HG03175 (cell line): ENCODE measurements around the gene AGRN.
"Not testable (repeated sequence)": the region's sequence is repeated elsewhere in the genome, so short reads cannot be mapped to it uniquely, and the experiment has no call there.

ENCODE experiments used
- ATAC-seq: cut with Tn5 transposase; IDR thresholded peaks from one replicate; pipeline ENCODE4 v1.9.1; 2021; ENCODE audit warnings: mild to moderate bottlenecking, moderate library complexity; ENCODE audit not compliant: unreplicated experiment

The AGRN gene

DNA sequence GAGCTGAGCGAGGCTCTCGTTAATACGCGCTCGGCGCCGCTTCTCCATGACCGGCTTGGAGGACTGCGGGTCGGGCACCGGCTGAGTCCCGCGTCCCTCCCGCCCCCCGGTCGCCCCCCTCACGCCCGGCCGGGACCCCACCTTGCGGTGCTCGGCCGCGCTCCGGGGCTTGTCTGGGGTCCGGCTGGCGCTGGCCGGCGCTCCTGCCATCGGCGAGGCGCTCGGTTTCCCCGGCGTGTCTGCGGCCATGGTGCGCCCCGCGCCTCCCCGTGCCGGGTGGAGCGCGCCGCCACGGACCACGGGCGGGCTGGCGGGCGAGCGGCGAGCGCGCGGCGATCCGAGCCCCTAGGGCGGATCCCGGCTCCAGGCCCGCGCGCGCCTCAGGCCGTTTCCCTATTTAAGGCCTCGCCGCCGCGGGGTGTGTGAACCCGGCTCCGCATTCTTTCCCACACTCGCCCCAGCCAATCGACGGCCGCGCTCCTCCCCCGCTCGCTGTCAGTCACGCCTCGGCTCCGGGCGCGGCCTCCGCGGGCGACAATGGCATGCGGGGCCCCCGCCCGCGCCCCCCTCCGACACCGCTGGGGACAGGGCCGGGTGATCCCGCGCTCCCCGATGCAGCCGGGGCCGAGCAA lies 20.1 kb upstream of the AGRN start, which contains the start of gene HES4:
Gene HES4, minus strand, starts transcription at position 373 of the 632 bp plus-strand sequence. Its CDS starts 124 bp downstream, at position 249.
- ATAC-seq, result no peak

DNA sequence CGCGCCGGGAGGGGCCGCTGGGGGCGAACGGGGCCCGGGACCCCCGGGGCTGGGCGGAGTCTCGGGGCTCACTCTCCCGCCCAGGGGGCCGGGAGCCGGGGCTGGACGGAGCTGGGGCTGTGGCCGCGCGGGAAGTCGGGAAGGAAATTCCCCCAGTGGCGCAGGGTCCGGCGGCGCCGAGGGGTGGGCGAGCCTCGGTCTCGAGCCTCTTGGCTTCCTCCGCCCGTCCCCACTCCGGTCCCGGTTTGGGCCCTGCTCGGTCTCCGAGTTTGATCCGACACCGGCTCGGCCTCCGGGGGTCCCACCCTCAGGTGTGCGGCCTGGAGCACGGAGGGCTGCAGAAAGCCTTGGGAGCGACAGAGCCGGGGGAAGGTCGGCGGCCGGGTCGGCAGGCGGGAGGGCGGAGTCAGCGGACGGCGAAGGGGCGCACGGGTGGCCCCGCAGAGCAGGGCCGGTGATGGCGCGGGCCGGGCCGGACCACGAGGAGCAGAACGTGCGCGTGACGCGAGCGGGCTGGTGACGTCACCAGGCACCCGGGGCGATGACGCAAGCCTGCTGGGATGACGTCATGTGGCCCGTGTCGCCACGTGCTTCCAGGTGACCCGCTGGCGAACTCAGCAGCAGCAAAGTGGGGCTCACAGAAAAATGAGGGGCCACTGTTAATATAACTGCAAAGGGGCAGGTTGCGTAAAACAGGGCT lies 19.4 kb upstream of the AGRN start:
- ATAC-seq, result no peak

DNA sequence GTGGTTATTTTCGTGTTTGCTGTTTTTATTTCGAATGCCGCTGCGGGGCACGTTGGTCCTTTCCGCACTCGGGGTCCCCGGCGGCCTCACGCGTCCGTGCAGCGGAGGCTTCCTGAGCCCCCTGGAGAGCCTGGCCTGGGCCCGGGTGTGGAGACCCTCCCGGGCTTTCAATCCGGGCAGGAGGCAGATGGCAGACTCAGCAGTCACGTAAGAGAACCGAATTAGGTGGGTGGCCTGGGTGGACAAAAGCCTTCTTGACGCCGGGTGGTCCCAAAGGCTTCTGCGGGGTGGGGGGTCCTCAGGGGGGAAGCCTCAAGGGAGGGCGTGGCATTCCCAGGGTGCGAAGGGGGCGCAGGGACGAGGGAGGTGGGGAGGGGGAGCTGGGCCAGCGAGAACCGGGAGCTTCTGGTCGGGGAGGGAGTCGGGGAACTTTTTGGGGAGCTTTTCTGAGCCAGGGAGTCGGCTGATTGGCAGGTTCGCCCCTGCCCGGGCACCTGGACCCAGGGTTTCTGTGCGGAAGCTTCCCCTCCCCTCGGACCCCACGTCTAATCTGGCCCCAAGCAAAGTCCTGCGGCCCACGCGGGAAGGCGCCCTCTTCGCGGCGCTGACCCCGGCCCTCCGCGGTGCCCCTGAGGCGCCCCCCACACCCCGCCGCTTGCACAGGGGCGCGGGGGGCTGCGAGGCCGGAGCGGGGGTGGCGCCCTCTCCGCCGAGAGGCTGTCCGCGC lies 18.7 kb upstream of the AGRN start:
- ATAC-seq, result no peak

- ATAC-seq, result no peak
Observed at GRCh38 chr1:1003618-1004419, 16.1 kb upstream of the AGRN start.

- ATAC-seq, result no peak
Observed at GRCh38 chr1:1004420-1004779, 15.5 kb upstream of the AGRN start.

DNA sequence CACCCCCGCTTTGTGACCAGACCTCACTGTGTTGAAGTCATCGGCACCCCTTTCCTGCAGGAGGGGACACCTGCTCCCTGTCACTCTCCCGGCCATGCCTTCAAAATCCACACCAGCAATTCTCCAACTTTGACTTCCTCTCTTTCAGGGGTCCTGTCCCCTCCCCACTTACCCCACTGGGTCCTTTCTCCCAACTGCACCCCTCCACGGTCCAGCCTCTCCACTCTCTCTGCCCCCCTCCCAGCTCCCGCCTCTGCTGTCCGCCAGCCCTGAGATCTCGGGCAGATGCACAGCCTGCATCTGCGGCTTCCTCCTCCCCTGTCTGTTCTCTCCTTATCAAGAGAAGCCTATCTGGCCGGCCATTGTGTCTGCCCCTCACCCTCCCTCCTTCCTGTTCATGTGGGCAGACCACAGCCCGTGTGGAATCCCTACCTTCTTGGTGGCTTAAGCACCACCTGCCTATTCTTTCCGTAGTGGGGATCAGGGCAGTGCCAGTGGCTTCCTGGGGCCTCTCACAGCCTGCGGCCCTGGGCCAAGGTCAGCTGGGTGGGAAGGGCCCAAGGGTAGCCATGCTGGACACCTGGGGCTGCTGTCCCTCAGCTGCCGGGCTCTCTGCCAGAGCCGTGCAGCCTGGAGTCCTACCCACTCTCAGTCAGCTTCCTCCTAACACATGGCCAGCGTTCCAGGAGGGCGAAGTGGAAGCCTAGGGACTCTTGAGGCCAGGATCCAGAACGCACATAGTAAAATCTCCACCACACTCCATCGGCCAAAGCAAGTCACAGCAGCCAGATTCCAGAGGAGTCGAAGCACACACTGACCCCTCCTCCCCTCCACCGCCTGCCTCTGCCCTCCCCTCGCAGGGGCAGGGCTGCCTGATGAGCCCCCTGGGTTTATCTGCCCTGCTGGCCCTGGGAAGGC lies 14.9 kb upstream of the AGRN start:
- ATAC-seq, result no peak

- ATAC-seq, result no peak
Observed at GRCh38 chr1:1005774-1006304, 14.1 kb upstream of the AGRN start.

GRCh38 chr1:1006305-1007159 lies 13.4 kb upstream of the AGRN start:
- ATAC-seq, result no peak

GRCh38 chr1:1010131-1010530 lies 9.8 kb upstream of the AGRN start:
- ATAC-seq, result not testable (repeated sequence)

GRCh38 chr1:1011396-1011949 lies 8.4 kb upstream of the AGRN start:
- no peak for ATAC-seq

DNA sequence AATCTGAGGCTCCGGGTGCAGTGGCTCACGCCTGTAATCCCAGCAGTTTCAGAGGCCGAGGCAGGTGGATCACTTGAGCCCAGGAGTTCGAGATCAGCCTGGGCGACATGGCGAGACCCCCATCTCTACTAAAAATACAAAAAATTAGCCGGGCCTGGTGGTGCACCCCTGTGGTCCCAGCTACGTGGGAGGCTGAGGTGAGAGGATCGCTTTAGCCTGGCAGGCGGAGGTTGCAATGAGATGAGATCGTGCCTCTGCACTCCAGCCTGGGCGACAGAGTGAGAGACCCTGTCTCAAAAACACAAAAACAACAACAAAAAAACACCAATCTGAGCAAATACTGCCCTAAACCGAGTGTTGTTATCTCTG lies 7.2 kb upstream of the AGRN start:
- ATAC-seq, result not testable (repeated sequence)

DNA sequence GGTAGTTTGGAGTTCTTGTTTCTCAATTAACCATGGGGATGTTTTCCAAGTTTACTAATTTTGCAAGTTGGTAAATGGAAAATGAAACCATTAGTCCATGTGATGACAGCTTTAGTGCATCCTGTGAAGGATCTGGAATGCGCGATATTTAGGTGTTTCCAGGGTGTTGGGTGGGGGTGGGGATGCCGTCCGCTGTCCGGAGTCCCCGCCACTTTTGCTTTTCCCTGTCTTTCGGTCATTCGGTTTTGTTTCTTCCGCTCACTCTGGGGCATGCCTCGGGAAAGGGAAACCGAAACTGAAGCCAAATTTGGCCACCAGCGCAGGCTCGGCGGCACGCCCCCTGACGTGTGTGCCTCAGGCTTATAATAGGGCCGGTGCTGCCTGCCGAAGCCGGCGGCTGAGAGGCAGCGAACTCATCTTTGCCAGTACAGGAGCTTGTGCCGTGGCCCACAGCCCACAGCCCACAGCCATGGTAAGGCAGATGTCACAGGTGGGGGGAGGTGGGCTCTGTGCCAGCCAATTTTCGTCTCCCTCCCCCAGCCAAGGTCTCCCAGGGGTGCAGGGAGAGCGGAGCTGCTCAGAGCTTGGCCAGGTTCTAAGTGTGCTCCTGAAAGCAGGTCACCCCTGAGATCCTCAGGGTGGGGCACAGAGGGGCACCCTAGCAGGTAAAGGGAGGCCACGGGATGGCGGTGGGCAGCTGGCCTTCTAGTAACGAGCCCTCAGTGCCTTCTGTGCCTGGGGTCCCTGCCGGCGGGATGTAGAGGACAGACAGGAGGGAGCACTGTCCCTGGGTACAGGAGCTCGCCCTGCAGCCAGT lies 6.6 kb upstream of the AGRN start, which contains the start of gene ISG15:
Gene ISG15, plus strand, starts transcription at position 393 of the 817 bp plus-strand sequence. Its CDS starts 77 bp downstream, at position 470.
- ATAC-seq, result peak; percentile 80

DNA sequence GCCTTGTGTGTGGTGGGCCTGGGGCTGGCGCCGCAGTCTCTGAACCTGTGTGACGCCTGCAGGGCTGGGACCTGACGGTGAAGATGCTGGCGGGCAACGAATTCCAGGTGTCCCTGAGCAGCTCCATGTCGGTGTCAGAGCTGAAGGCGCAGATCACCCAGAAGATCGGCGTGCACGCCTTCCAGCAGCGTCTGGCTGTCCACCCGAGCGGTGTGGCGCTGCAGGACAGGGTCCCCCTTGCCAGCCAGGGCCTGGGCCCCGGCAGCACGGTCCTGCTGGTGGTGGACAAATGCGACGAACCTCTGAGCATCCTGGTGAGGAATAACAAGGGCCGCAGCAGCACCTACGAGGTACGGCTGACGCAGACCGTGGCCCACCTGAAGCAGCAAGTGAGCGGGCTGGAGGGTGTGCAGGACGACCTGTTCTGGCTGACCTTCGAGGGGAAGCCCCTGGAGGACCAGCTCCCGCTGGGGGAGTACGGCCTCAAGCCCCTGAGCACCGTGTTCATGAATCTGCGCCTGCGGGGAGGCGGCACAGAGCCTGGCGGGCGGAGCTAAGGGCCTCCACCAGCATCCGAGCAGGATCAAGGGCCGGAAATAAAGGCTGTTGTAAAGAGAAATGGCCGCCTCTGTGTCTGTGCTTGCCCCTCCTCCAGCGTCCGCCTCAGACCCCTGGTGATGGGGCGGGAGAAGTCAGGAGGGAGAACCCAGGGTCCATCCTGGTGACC lies 5.8 kb upstream of the AGRN start:
- ATAC-seq, result no peak

DNA sequence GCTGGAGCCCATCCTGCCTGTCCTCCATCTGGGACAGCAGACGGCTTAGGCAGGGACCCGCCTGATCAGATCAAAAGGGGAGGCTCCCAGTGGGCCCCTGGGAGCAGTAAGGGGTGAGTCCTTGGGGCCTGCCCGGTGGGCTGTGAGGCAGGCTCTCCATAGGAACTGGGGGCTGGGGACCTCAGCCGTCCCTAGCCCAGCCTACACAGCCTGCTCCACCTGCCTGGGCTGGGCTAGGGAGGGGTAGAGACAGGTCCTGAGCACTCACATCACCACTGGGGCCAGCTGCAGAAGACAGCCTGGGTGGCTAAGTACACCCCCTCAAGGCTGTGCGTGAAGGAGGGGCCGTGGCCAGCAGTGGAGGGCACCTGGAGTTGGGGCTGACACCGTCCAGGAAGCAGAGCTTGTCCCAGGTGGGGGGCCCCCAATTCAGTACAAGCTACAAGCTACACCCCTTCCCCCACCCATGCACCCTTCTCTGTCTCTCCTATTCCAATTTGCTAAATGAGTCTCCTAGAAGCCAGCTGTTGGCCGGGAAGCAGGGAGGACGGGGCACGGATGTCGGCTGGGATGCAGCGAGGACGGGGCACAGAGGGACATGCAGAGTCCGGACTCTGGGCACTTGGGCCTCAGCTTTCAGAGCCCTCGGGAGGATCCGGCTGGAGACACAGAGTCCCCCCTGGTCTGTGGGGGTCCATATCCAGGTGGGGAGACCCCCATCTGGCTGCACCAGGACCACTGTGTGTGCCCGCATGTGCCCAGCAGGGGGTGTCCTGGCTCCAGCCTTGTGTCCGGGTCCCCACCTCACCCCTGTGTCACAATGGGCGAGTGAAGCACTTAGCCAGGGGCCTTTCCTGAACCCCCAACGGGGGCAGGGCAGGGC lies 4.9 kb upstream of the AGRN start:
- no peak for ATAC-seq

GRCh38 chr1:1017397-1018320 lies 2.3 kb upstream of the AGRN start:
- ATAC-seq, result not testable (repeated sequence)
